GM10248 (cell line): ENCODE results near the gene SIN3A.

Experiments
- CTCF ChIA-PET: fragments of 300-600 bp; sonication (Branson Sonifier 250); formaldehyde crosslinking; extraction: SDS; loops from one replicate; lab custom pipeline; 2021; ENCODE audit warnings: antibody characterized with exemption; lab: Yijun Ruan, JAX
- POLR2A ChIA-PET: fragments of 350-650 bp; sonication (Branson Sonifier 250); formaldehyde crosslinking; extraction: SDS; loops from one replicate; lab custom pipeline; 2020; ENCODE audit warnings: antibody characterized with exemption; lab: Yijun Ruan, JAX
- DNase-seq: peaks from one replicate; pipeline ENCODE4 v3.0.0; 2012; ENCODE audit errors: extremely low spot score
- CTCF ChIP-seq: IDR thresholded peaks from 2 replicates; pipeline ENCODE4 v1.5.1; 2012; ENCODE audit warnings: mild to moderate bottlenecking, low read depth; ENCODE audit errors: extremely low read depth, missing control alignments, control extremely low read depth

SIN3A gene

GRCh38 chr15:75356517-75356916 is 95.0 kb downstream of the SIN3A start:
- no peak for DNase-seq
- ChIA-PET POLR2A (no interaction called here), CTCF (interaction anchor here (1.7 kb wide), 1 partner anchor 12 kb away, joined by 5 read pairs; the partner anchor contains the start of gene MAN2C1)
- no peak for TF ChIP-seq CTCF

- no peak for DNase-seq
- CTCF ChIA-PET: interaction anchor here (3.9 kb wide), 1 partner anchor 12 kb away, joined by 26 read pairs; the partner anchor contains the start of gene MAN2C1
- no peak for TF ChIP-seq CTCF
- POLR2A ChIA-PET: no interaction called here
Observed at GRCh38 chr15:75356006-75356405, 95.5 kb downstream of the SIN3A start.

GRCh38 chr15:75355369-75355768 is 96.1 kb downstream of the SIN3A start:
- no peak for TF ChIP-seq CTCF
- ChIA-PET CTCF (interaction anchor here (3.9 kb wide), 1 partner anchor 13 kb away, joined by 26 read pairs; the partner anchor contains the start of gene MAN2C1), POLR2A (no interaction called here)
- no peak for DNase-seq

- TF ChIP-seq CTCF: no peak
- DNase-seq: no peak
- ChIA-PET CTCF (interaction anchor here (1.1 to 3.9 kb wide), 3 partner anchors 8 to 14 kb away, joined by 3 to 26 read pairs (median 3); partner anchors contain the start of gene MAN2C1), POLR2A (interaction anchor here (0.5 kb wide), 1 partner anchor 797 kb away, joined by 3 read pairs; no protein-coding TSS in a partner anchor)
Observed at GRCh38 chr15:75354454-75354853, 97.0 kb downstream of the SIN3A start.

GRCh38 chr15:75353604-75354003 is 97.9 kb downstream of the SIN3A start:
- ChIA-PET POLR2A (interaction anchor here (1.3 kb wide), 1 partner anchor 14 kb away, joined by 3 read pairs; no protein-coding TSS in a partner anchor), CTCF (interaction anchor here (1.1 to 3.9 kb wide), 3 partner anchors 9 to 14 kb away, joined by 3 to 26 read pairs (median 3); partner anchors contain the start of gene MAN2C1)
- DNase-seq: no peak
- no peak for TF ChIP-seq CTCF

- CTCF ChIA-PET: interaction anchor here (3.9 kb wide), 1 partner anchor 16 kb away, joined by 26 read pairs; the partner anchor contains the start of gene MAN2C1
- DNase-seq: no peak
- POLR2A ChIA-PET: interaction anchor here (1.3 kb wide), 1 partner anchor 15 kb away, joined by 3 read pairs; no protein-coding TSS in a partner anchor
- TF ChIP-seq CTCF: no peak
Observed at GRCh38 chr15:75352186-75353080, 99.1 kb downstream of the SIN3A start.
